Measurements from ENCODE around the gene FAM53B.

FAM53B gene

GRCh38 chr10:124740369-124741280 lies 3.6 kb downstream of the FAM53B start:
- Histone ChIP-seq H3K18ac (ENCODE audit: low read length) (no peak overlapping the region), H3K79me1 (ENCODE audit: low read depth, low read length) (peaks cover 9% of the 10 kb centered on the region), H3K27me3 (ENCODE audit: control insufficient read depth in 3 of 3, insufficient read depth in 3 of 3, low read depth in 1 of 3, low read length in 3 of 3) (no peaks in the 10 kb centered on the region), H3K23ac (ENCODE audit: low read depth, low read length, poor library complexity) (no peak overlapping the region), H4K91ac (ENCODE audit: low read depth, low read length, poor library complexity) (no peak overlapping the region), H3K14ac (ENCODE audit: low read length) (no peak overlapping the region), H4K8ac (ENCODE audit: low read depth, low read length) (no peak overlapping the region), H2BK120ac (ENCODE audit: low read depth, low read length) (no peak overlapping the region), H3K27ac (replicated peaks; ENCODE audit: low read length) (peak overlapping the region; percentile 56), H2AK5ac (ENCODE audit: low read depth, low read length) (no peak overlapping the region), H2AFZ (ENCODE audit: low read length) (peak overlapping the region; percentile 27), H2BK12ac (ENCODE audit: low read length) (no peak overlapping the region), H2BK5ac (ENCODE audit: low read length) (no peak overlapping the region), H3K9ac (ENCODE audit: low read depth, low read length, poor library complexity) (no peak overlapping the region), H3K4me3 (ENCODE audit: low read length in 2 of 2) (no peak overlapping the region), H3K4me2 (ENCODE audit: insufficient read depth, low read length, poor library complexity, severe bottlenecking) (no peak overlapping the region), H3K9me3 (replicated peaks in 1 of 2; ENCODE audit: control insufficient read depth in 2 of 2, insufficient read depth in 1 of 2, low read depth in 1 of 2, low read length in 2 of 2) (no peaks in the 10 kb centered on the region), H3K4ac (ENCODE audit: low read length) (no peak overlapping the region), H2BK15ac (ENCODE audit: low read length) (no peak overlapping the region), H3K36me3 (replicated peaks in 1 of 2; ENCODE audit: control insufficient read depth in 2 of 2, insufficient read depth in 2 of 2, low read length in 2 of 2) (peaks cover 0 to 7% of the 10 kb centered on the region in 2 donors), H3K4me1 (ENCODE audit: control insufficient read depth in 2 of 2, insufficient read depth in 1 of 2, low read depth in 1 of 2, low read length in 2 of 2) (peaks cover 30 to 59% of the 10 kb centered on the region in 2 donors)
- WGBS, 2 donors (ENCODE audit: extremely low coverage in 2 of 2, insufficient read length in 2 of 2, insufficient replicate concordance in 1 of 2) = no CpG with 5 or more reads among the region's 18 CpGs
- DNase-seq (ENCODE audit: low spot score) = peak; percentile 46

DNA sequence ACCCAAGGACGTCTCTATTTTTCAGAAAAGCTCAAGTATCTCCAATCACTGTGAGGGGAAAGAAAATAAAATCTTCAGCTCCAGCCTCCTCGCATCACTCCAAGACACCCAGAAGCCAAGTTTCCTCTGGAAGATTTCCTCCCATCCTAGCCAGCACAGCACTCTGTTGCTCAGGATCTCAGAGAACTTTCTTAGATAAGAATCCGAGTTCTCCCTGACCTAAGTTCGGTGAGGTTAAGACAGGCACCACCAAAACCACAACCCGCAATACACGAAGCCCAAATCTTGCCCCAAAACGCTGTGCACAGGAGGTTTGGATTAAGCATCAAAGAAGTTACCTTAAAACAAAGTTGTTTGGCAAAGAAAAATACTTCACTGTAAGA lies 4.2 kb downstream of the FAM53B start:
- Histone ChIP-seq H2AK5ac (ENCODE audit: low read depth, low read length) (no peak overlapping the region), H3K36me3 (replicated peaks in 1 of 2; ENCODE audit: control insufficient read depth in 2 of 2, insufficient read depth in 2 of 2, low read length in 2 of 2) (peaks cover 0 to 7% of the 10 kb centered on the region in 2 donors), H2BK5ac (ENCODE audit: low read length) (no peak overlapping the region), H2BK120ac (ENCODE audit: low read depth, low read length) (no peak overlapping the region), H3K27ac (replicated peaks; ENCODE audit: low read length) (no peak overlapping the region), H3K4ac (ENCODE audit: low read length) (no peak overlapping the region), H4K91ac (ENCODE audit: low read depth, low read length, poor library complexity) (no peak overlapping the region), H3K9ac (ENCODE audit: low read depth, low read length, poor library complexity) (no peak overlapping the region), H3K79me1 (ENCODE audit: low read depth, low read length) (peaks cover 12% of the 10 kb centered on the region), H3K4me2 (ENCODE audit: insufficient read depth, low read length, poor library complexity, severe bottlenecking) (no peak overlapping the region), H3K23ac (ENCODE audit: low read depth, low read length, poor library complexity) (no peak overlapping the region), H3K18ac (ENCODE audit: low read length) (no peak overlapping the region), H2BK15ac (ENCODE audit: low read length) (no peak overlapping the region), H3K27me3 (ENCODE audit: control insufficient read depth in 3 of 3, insufficient read depth in 3 of 3, low read depth in 1 of 3, low read length in 3 of 3) (no peaks in the 10 kb centered on the region), H2BK12ac (ENCODE audit: low read length) (no peak overlapping the region), H3K14ac (ENCODE audit: low read length) (no peak overlapping the region), H3K9me3 (replicated peaks in 1 of 2; ENCODE audit: control insufficient read depth in 2 of 2, insufficient read depth in 1 of 2, low read depth in 1 of 2, low read length in 2 of 2) (no peaks in the 10 kb centered on the region), H3K4me3 (ENCODE audit: low read length in 2 of 2) (no peak overlapping the region), H4K8ac (ENCODE audit: low read depth, low read length) (no peak overlapping the region), H2AFZ (ENCODE audit: low read length) (no peak overlapping the region), H3K4me1 (ENCODE audit: control insufficient read depth in 2 of 2, insufficient read depth in 1 of 2, low read depth in 1 of 2, low read length in 2 of 2) (peaks cover 30 to 53% of the 10 kb centered on the region in 2 donors)
- WGBS, 2 donors (ENCODE audit: extremely low coverage in 2 of 2, insufficient read length in 2 of 2, insufficient replicate concordance in 1 of 2) = no CpG with 5 or more reads among the region's 7 CpGs
- no peak for DNase-seq (ENCODE audit: low spot score)

DNA sequence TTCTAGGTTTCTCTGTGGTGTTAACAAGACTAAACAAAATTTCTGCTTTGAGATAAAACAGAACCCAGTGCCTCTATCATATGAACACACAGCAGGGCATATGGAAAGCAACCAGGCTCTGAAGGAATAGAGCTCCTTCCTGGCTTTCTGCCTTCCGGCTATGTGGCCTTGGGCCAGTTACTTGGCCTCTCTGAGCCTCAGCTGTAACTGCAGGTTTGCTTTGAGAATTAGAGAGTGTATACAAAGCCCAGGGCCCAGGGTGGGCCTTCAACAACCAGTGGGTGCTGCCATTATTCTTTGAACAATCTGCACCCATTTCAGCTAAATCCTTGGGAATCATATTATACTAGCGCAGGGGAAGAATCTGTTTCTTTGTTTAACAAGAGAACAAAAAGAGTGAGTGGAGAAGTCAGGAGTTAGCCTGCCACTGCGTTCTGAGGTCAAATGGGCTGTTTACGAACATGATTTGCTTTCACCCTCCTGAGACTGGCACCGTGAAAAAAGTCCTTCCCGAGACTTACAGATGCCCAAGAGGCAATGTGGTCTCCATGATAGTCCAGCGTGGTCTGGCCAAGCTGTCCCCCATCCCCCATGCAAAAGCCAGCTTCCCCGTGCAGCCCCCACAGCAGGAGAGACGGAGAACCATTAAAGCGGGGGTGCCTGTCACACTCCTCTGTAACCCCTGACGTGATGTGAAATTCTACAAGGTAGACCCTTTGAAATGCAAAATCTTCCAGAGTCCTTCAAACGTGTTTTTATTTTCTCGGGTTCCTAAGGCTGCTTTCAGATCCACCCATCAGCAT lies 4.9 kb downstream of the FAM53B start:
- no peak overlapping the region for H3K4me2 ChIP-seq (ENCODE audit: insufficient read depth, low read length, poor library complexity, severe bottlenecking)
- no peak overlapping the region for H2BK5ac ChIP-seq (ENCODE audit: low read length)
- no peak overlapping the region for H2AFZ ChIP-seq (ENCODE audit: low read length)
- no peak overlapping the region for H3K4me3 ChIP-seq (ENCODE audit: low read length in 2 of 2)
- H4K8ac ChIP-seq (ENCODE audit: low read depth, low read length) = no peak overlapping the region
- no peak overlapping the region for H3K23ac ChIP-seq (ENCODE audit: low read depth, low read length, poor library complexity)
- DNase-seq (ENCODE audit: low spot score) = no peak
- peak overlapping the region; percentile 31 for H3K9ac ChIP-seq (ENCODE audit: low read depth, low read length, poor library complexity)
- H3K18ac ChIP-seq (ENCODE audit: low read length) = peak overlapping the region; percentile 88
- H2BK12ac ChIP-seq (ENCODE audit: low read length) = no peak overlapping the region
- H2AK5ac ChIP-seq (ENCODE audit: low read depth, low read length) = peak overlapping the region; percentile 67
- no peaks in the 10 kb centered on the region for H3K27me3 ChIP-seq (ENCODE audit: control insufficient read depth in 3 of 3, insufficient read depth in 3 of 3, low read depth in 1 of 3, low read length in 3 of 3)
- H3K9me3 ChIP-seq (replicated peaks in 1 of 2; ENCODE audit: control insufficient read depth in 2 of 2, insufficient read depth in 1 of 2, low read depth in 1 of 2, low read length in 2 of 2) = no peaks in the 10 kb centered on the region
- no CpG with 5 or more reads among the region's 13 CpGs for WGBS, 2 donors (ENCODE audit: extremely low coverage in 2 of 2, insufficient read length in 2 of 2, insufficient replicate concordance in 1 of 2)
- peak overlapping the region; percentile 77 for H3K14ac ChIP-seq (ENCODE audit: low read length)
- no peak overlapping the region for H3K27ac ChIP-seq (replicated peaks; ENCODE audit: low read length)
- H3K4ac ChIP-seq (ENCODE audit: low read length) = no peak overlapping the region
- H2BK15ac ChIP-seq (ENCODE audit: low read length) = no peak overlapping the region
- no peak overlapping the region for H4K91ac ChIP-seq (ENCODE audit: low read depth, low read length, poor library complexity)
- peaks cover 17% of the 10 kb centered on the region for H3K79me1 ChIP-seq (ENCODE audit: low read depth, low read length)
- peaks cover 27 to 50% of the 10 kb centered on the region in 2 donors for H3K4me1 ChIP-seq (ENCODE audit: control insufficient read depth in 2 of 2, insufficient read depth in 1 of 2, low read depth in 1 of 2, low read length in 2 of 2)
- no peak overlapping the region for H2BK120ac ChIP-seq (ENCODE audit: low read depth, low read length)
- peaks cover 0 to 12% of the 10 kb centered on the region in 2 donors for H3K36me3 ChIP-seq (replicated peaks in 1 of 2; ENCODE audit: control insufficient read depth in 2 of 2, insufficient read depth in 2 of 2, low read length in 2 of 2)

DNA sequence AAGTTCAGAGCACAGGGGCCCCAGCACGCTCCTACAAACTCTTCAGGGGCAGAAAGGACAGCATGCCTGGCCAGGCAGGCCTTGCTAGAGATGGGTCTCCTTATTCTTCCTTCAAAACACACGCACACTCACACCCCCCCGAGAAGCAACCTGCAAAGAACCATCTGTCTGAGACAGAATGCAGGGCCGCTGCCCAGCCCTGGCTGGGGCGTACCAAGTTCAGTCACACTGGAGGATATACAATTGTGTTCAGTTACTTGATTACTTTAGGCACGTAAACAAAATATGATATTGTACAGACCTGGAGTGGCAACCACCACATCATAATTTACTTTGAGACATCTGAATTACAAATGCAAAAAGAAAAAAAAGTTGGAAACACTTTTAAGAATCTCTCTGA lies 5.7 kb downstream of the FAM53B start:
- Histone ChIP-seq H3K18ac (ENCODE audit: low read length) (no peak overlapping the region), H3K36me3 (replicated peaks in 1 of 2; ENCODE audit: control insufficient read depth in 2 of 2, insufficient read depth in 2 of 2, low read length in 2 of 2) (peaks cover 0 to 16% of the 10 kb centered on the region in 2 donors), H2BK120ac (ENCODE audit: low read depth, low read length) (no peak overlapping the region), H3K27ac (replicated peaks; ENCODE audit: low read length) (no peak overlapping the region), H3K9me3 (replicated peaks in 1 of 2; ENCODE audit: control insufficient read depth in 2 of 2, insufficient read depth in 1 of 2, low read depth in 1 of 2, low read length in 2 of 2) (no peaks in the 10 kb centered on the region), H4K8ac (ENCODE audit: low read depth, low read length) (no peak overlapping the region), H3K4me2 (ENCODE audit: insufficient read depth, low read length, poor library complexity, severe bottlenecking) (no peak overlapping the region), H3K27me3 (ENCODE audit: control insufficient read depth in 3 of 3, insufficient read depth in 3 of 3, low read depth in 1 of 3, low read length in 3 of 3) (no peaks in the 10 kb centered on the region), H4K91ac (ENCODE audit: low read depth, low read length, poor library complexity) (no peak overlapping the region), H2BK5ac (ENCODE audit: low read length) (no peak overlapping the region), H3K4ac (ENCODE audit: low read length) (no peak overlapping the region), H2BK12ac (ENCODE audit: low read length) (no peak overlapping the region), H3K4me3 (ENCODE audit: low read length in 2 of 2) (no peak overlapping the region), H3K79me1 (ENCODE audit: low read depth, low read length) (peaks cover 19% of the 10 kb centered on the region), H3K9ac (ENCODE audit: low read depth, low read length, poor library complexity) (no peak overlapping the region), H2AK5ac (ENCODE audit: low read depth, low read length) (no peak overlapping the region), H3K23ac (ENCODE audit: low read depth, low read length, poor library complexity) (no peak overlapping the region), H3K4me1 (ENCODE audit: control insufficient read depth in 2 of 2, insufficient read depth in 1 of 2, low read depth in 1 of 2, low read length in 2 of 2) (peaks cover 27 to 50% of the 10 kb centered on the region in 2 donors), H3K14ac (ENCODE audit: low read length) (no peak overlapping the region), H2AFZ (ENCODE audit: low read length) (no peak overlapping the region), H2BK15ac (ENCODE audit: low read length) (no peak overlapping the region)
- no peak for DNase-seq (ENCODE audit: low spot score)
- WGBS, 2 donors (ENCODE audit: extremely low coverage in 2 of 2, insufficient read length in 2 of 2, insufficient replicate concordance in 1 of 2) = no CpG with 5 or more reads among the region's 6 CpGs

All from neuronal stem cell (in vitro differentiated cells).